ENCODE measurements around the gene TPP1. TPM values are rescaled to one million over a fixed set of nuclear protein-coding genes. Genes with fewer than 3 reads are reported as not detected.

TPP1 gene
- total and polyA plus RNA-seq, 2 of the 13 experiments (the other 11 are each of a cell fraction or from before 2014, with no cell fraction given), result 13.9 to 74.6 TPM

DNA sequence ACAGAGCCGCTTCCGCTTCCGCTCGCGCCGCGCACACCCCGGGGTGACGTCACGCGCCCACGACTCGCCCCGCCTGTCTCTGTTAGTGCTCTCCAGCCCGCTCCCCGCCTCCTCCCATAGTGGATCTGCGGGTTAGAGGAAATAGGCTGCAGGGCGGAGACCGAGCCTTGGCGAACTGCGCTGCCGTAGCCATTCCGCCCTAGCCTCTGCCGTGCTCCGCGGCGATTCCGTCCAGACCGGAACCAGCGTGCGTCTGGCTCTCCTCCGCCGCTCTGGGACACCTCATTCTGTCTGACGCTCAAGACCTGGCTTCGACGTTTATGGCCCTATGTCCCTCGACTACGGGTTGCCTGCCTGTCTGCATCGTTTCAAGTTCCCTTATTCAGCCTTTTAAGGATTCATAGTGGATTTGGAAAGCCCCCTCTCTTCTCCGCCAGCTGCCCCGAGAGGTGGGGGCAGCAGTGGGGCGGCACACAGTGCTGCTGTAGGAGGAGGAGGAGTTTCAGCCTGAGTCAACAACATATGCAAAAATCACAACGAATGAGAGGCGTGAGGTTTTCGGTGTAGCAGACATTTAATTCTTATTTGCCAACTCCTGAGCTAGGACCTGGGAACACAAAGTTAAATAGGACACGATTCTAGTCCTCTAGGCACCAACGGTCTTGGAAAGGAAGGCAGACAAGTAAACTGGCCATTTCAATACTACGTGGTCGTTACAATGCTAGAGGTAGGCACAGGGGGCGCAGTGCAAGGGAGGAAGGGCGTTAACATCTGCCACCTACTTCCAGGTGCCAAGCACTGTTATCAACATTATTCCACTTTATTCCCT lies 6.8 kb downstream of the TPP1 start, which contains the start of gene TAF10 (continued):
- TF ChIP-seq ZMYM3 (CRISPR knock-in tag; IDR thresholded peaks at IDR 0.05) (0 out of 2 replicates have a peak, but pooled peaks have one; percentile 76), MZF1 (CRISPR knock-in tag; IDR thresholded peaks at IDR 0.05; ENCODE audit: borderline replicate concordance) (0 out of 2 replicates have a peak, but pooled peaks have one; percentile 76), ZBTB1 (CRISPR knock-in tag; IDR thresholded peaks at IDR 0.05; ENCODE audit: borderline replicate concordance) (no peak), NFKBIZ (CRISPR knock-in tag; IDR thresholded peaks at IDR 0.05) (0 out of 2 replicates have a peak, but pooled peaks have one; percentile 50), GATAD2A (CRISPR knock-in tag; IDR thresholded peaks at IDR 0.05) (peak; percentile 54), ZNF136 (CRISPR knock-in tag; IDR thresholded peaks at IDR 0.05; ENCODE audit: low read depth) (peak; percentile 51; the same call in 1 of the 2 replicates), ZFX (CRISPR knock-in tag; IDR thresholded peaks at IDR 0.05; ENCODE audit: low read depth) (peak; percentile 65), POLR2AphosphoS2 (IDR thresholded peaks at IDR 0.05; ENCODE audit: low read depth, low read length) (peak; percentile 60; the same call in 1 of the 2 replicates), THAP11 (CRISPR knock-in tag; IDR thresholded peaks at IDR 0.05) (peak; percentile 73), SALL1 (CRISPR knock-in tag; IDR thresholded peaks at IDR 0.05) (peak; percentile 85), ZNF766 (CRISPR knock-in tag; IDR thresholded peaks at IDR 0.05; ENCODE audit: borderline replicate concordance) (peak; percentile 39; the same call in 1 of the 2 replicates), TOPORS (CRISPR knock-in tag; IDR thresholded peaks at IDR 0.05) (0 out of 2 replicates have a peak, but pooled peaks have one; percentile 52), ZNF292 (CRISPR knock-in tag; IDR thresholded peaks at IDR 0.05; ENCODE audit: borderline replicate concordance, low read depth) (peak; percentile 59; the same call in 1 of the 2 replicates), KMT2A (CRISPR knock-in tag; IDR thresholded peaks at IDR 0.05) (peak; percentile 87), TBX2 (CRISPR knock-in tag; IDR thresholded peaks at IDR 0.05; ENCODE audit: borderline replicate concordance) (peak; percentile 89), GABPA (IDR thresholded peaks at IDR 0.05; ENCODE audit: low read depth, low read length) (peak; percentile 88), GABPA (CRISPR knock-in tag; IDR thresholded peaks at IDR 0.05; ENCODE audit: low read depth) (peak; percentile 84)
- TF ChIP-seq, protein P1, sequence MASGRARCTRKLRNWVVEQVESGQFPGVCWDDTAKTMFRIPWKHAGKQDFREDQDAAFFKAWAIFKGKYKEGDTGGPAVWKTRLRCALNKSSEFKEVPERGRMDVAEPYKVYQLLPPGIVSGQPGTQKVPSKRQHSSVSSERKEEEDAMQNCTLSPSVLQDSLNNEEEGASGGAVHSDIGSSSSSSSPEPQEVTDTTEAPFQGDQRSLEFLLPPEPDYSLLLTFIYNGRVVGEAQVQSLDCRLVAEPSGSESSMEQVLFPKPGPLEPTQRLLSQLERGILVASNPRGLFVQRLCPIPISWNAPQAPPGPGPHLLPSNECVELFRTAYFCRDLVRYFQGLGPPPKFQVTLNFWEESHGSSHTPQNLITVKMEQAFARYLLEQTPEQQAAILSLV (CRISPR knock-in tag; IDR thresholded peaks at IDR 0.05; ENCODE audit: borderline replicate concordance), result 0 out of 2 replicates have a peak, but pooled peaks have one; percentile 35
- TF ChIP-seq, protein P2, sequence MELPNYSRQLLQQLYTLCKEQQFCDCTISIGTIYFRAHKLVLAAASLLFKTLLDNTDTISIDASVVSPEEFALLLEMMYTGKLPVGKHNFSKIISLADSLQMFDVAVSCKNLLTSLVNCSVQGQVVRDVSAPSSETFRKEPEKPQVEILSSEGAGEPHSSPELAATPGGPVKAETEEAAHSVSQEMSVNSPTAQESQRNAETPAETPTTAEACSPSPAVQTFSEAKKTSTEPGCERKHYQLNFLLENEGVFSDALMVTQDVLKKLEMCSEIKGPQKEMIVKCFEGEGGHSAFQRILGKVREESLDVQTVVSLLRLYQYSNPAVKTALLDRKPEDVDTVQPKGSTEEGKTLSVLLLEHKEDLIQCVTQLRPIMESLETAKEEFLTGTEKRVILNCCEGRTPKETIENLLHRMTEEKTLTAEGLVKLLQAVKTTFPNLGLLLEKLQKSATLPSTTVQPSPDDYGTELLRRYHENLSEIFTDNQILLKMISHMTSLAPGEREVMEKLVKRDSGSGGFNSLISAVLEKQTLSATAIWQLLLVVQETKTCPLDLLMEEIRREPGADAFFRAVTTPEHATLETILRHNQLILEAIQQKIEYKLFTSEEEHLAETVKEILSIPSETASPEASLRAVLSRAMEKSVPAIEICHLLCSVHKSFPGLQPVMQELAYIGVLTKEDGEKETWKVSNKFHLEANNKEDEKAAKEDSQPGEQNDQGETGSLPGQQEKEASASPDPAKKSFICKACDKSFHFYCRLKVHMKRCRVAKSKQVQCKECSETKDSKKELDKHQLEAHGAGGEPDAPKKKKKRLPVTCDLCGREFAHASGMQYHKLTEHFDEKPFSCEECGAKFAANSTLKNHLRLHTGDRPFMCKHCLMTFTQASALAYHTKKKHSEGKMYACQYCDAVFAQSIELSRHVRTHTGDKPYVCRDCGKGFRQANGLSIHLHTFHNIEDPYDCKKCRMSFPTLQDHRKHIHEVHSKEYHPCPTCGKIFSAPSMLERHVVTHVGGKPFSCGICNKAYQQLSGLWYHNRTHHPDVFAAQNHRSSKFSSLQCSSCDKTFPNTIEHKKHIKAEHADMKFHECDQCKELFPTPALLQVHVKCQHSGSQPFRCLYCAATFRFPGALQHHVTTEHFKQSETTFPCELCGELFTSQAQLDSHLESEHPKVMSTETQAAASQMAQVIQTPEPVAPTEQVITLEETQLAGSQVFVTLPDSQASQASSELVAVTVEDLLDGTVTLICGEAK (IDR thresholded peaks at IDR 0.05), result no peak; the same call in 1 of the 2 replicates
- TF ChIP-seq, protein P2 (CRISPR knock-in tag; IDR thresholded peaks at IDR 0.05), result peak; percentile 68; the same call in 1 of the 2 replicates

All from HepG2 (cell line).